GM18507 (cell line): ENCODE measurements around the gene C21orf58.
"Not testable (repeated sequence)": the region's sequence is repeated elsewhere in the genome, so short reads cannot be mapped to it uniquely, and the experiment has no call there.

Experiments used
- DNase-seq: peaks from one replicate; pipeline ENCODE4 v3.0.0; 2011; ENCODE audit warnings: low read depth; ENCODE audit not compliant: insufficient read length; ENCODE audit errors: extremely low spot score
- FAIRE-seq: peaks from 2 replicates; lab custom pipeline; 2011; peaks lifted over from hg19 to GRCh38; lab: Jason Lieb, UNC

The C21orf58 gene

DNA sequence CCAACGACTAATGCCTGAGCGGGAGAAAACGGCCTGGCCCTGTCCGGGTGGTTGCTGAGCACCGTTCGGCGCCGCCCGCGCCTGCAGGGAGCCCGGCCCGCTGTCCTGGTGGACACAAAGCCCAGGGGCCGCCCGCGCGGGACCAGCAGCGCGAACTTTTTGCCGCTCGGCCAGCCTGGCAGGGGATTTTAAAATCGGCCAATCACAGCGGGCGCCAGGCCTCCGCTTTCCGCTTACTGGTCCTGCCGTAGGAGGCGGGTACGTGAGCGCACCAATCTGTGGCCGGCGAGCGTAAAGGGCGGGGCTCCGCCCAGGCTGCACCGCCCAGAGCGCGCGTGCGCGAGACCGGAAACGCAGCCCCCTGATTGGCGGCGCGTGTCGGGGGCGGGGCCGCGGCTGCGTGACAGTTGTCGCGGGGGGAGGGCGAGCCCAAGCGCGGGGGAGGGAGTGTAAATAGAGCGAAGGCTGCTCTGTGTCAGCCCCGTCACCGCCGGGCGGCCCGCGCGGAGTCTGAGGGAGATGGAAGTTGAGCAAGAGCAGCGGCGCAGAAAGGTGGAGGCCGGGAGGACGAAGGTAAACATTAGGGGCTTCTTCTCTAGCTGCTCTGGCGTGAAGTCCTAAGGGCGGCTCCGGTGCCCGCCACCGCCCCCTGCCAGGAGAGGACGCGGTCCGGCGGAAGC, at the start of gene C21orf58, which contains the start of gene PCNT:
TSS of gene C21orf58 (minus strand) at position 161 of the 680 bp plus-strand sequence. CDS start 1,132 bp downstream, outside the sequence.
TSS of gene PCNT (plus strand) at position 447 of the 680 bp plus-strand sequence. CDS start at position 520, 73 bp downstream.
- DNase-seq: peak; percentile 92
- FAIRE-seq: peak; percentile 95

DNA sequence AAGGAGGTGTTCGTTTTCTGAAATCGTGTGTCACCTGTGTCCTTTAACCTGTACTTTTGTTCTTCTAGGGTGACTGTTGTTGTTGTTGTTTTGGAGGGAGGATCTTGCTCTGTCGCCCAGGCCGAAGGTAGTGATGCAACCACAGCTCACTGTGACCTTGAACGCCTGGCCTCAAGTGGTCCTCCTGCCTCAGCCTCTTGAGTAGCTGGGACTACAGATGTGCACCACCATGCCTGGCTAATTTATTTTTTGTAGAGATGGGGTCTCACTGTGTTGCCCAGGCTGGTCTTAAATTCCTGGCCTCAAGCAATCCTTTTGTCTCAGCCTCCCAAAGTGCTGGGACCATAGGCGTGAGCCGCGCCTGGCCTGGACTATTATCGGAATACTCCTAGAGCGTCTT, 49.3 kb upstream of the C21orf58 start:
- DNase-seq, FAIRE-seq: not testable (repeated sequence)

DNA sequence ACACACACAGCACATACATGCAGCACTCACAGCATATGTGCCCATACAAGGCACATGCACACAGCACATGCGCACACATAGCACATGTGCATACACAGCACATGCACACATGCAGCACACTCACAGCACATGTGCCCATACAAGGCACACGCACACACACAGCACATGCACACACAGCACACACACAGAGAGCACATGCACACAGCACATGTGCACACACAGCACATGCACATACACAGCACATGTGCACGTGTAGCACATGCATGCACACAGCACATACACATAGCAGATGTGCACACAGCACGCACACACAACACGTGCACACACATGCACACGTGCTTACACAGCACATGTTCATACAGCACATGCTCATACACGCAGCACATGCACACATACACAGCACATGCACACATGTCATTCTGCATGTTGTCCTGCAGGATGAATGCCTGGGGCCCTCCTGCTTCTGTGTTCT, 48.4 kb upstream of the C21orf58 start:
- FAIRE-seq (no peak), DNase-seq (no peak)

DNA sequence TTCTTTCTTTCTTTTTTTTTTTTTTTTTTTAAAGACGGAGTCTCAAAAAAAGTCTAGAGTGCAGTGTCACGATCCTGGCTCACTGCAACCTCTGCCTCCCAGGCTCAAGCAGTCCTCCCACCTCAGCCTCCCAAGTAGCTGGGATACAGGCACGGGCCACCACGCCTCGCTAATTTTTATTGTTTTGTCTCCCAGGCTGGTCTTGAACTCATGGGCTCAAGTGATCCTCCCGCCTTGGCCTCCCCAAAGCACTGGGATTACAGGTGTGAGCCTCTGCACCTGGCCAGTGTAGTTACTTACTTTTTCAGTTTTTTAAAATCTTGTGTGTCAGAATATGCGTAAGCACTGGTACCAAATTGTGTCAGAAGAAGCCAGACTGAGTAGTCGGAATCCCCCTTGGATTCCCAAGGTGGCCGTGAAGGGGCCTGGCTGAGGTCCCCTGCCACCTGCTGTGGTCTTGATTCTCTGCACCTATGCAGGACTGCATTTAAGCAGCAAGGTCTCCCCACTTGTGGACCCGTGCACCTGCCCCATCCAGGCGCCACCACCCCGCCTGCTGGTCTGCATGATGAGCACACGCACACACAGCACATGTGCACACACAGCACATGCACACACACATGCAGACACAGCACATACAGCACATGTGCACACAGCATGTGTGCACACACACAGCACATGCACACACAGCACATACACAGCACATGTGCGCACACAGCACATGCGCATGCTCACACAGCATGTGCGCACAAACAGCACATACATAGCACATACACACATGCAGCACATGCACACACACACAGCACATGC, 47.7 kb upstream of the C21orf58 start:
- DNase-seq (no peak), FAIRE-seq (peak; percentile 39)

DNA sequence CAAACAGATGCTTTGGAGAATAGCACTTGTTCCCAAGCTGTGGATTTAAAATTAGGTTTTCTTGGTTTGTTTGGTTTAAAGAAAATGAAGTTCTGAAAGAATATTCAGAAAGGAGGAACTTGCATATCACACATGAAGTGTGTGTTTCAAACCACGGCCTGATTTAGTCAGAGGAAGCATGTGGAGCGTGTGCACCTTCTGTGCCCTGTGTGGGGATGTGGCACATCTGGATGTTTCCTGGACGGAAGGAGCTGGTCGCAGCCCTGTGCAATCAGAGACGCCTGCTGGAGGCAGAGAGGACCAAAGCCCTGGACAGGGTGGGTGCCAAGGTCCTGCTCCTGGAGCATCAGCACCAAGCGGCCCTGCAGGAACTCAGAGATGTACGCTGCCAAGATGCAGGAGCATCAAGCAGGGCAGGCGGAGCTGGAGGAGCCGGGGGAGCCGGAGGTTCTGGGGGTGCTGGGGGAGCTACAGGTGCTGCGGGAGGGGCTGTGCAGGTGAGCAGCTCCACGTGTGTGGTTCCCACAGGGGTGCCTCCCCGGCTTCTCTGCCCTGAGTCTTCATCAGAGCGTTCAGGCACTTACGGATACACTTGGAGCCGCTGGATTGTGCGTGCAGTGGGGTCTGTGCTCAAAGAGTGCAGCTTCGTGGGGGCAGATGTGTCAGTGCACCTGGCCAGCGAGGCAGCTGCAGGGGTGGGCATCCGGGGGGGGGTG, 46.0 kb upstream of the C21orf58 start:
- FAIRE-seq (no peak), DNase-seq (no peak)

DNA sequence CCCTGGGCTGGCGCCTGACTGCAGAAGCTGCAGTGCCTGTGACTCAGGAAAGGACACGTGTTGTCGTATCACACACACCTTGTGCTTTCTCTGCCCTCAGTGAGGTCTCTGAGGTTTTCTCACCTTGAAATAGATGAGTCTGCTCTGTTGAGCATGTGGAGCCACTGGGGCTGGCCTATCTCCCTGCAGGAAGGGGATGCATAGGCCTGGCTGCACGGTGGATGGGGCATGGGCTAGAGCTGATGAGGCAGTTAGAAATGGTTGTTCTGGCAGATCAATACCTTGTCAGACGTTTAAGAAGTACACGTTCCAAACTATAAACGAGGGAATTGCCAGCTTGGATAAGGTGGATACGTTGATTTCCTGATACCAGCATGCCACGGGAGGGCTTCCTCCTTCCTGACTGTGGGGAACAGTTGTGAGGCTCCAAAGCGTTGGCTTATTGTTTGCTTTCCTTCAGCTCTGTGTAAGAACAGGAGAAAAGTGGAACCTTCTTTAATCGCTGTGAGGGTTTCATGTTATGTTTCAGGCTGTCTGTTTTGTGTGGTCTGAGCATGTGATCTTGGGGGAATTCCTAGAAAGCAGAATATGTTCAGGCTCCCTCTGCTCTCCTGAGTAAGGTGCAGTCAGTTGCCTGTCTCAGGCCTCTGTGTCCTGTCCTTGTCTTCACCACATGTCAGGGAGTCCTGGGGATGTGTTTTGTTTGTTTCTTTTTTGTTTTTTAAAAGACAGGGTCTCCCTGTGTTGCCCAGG, 45.0 kb upstream of the C21orf58 start:
- DNase-seq: peak; percentile 56
- peak; percentile 93 for FAIRE-seq

DNA sequence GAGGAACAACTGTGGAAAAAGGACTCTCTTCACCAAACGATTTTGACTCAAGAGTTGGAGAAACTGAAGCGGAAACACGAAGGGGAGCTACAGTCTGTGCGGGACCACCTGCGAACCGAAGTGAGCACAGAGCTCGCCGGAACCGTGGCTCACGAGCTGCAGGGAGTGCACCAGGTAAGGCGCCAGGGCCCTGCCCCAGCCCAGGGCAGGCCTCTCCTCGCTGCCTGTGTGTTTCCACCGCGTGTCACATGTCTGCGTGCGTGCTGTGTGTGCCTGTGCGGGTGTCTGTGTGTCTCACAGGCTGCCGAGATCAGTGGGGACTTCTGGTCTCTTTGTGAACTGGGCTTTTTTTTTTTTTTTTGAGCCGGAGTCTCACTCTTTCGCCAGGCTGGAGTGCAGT, 43.3 kb upstream of the C21orf58 start:
- DNase-seq (no peak), FAIRE-seq (no peak)

DNA sequence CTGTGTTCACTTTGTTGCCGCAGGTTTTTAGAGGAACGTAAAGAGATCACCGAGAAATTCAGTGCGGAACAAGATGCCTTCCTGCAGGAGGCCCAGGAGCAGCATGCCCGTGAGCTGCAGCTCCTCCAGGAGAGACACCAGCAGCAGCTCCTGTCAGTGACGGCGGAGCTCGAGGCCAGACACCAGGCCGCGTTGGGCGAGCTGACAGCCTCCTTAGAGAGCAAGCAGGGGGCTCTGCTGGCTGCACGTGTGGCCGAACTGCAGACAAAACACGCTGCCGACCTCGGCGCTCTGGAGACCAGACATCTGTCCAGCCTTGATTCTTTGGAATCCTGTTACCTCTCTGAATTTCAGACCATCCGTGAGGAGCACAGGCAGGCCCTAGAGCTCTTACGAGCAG, 42.9 kb upstream of the C21orf58 start:
- DNase-seq: no peak
- FAIRE-seq: no peak

DNA sequence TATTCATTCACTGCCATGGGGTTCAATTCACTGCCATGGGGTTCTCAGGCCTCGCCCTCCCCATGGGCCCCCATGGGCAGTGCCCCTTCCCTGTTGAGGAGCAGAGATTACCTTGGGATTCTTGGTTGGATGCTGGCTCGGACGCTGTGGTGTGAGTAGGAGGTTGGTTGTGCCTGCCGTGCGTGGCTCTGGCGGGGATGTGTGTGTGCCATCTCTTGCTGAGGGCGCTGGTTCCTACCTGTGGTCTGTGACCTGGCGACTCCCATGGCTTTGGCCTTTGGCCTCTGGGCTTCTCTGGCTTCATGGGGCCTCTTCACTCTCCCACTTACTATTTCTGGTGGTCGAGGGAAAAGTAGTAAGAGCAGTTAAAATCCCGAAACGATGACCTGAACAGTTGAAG, 42.4 kb upstream of the C21orf58 start:
- no peak for FAIRE-seq

DNA sequence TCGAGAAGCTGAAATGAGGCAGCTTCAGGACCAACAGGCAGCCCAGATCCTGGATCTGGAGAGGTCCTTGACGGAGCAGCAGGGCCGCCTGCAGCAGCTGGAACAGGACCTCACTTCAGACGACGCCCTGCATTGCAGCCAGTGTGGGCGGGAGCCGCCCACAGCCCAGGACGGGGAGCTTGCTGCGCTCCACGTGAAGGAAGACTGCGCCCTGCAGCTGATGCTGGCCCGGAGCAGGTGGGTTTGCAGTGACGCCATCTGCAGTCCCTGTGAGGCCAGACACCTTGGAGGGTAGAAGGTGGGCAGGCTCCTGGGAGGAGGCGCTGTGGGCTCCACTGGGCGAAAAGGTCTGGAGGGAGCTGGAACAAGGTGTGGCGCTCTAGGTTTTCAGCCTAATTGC, 40.0 kb upstream of the C21orf58 start:
- DNase-seq: no peak
- FAIRE-seq: no peak

More for the DNA sequence above, 42.4 kb upstream of the C21orf58 start:
- DNase-seq: no peak

DNA sequence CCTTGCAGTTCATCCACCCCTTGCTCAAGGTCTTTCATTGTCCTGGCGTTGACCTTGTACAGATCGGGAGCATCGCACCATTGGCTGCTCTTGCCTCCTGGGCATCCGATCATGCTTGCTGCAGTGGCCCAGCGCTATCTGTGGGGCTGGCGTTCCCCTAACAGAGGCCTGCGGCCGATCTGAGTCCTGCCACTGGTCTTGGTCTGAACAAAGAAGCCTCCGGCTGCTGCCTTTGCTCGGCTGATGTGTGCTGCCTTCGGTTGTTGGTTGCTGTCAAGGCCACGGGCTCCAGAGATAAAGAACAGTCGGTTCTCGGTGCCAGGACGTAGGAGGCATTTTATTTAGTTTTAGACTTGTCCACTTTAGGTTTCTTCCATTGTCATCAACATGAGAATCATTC, 39.3 kb upstream of the C21orf58 start:
- DNase-seq (no peak), FAIRE-seq (no peak)

DNA sequence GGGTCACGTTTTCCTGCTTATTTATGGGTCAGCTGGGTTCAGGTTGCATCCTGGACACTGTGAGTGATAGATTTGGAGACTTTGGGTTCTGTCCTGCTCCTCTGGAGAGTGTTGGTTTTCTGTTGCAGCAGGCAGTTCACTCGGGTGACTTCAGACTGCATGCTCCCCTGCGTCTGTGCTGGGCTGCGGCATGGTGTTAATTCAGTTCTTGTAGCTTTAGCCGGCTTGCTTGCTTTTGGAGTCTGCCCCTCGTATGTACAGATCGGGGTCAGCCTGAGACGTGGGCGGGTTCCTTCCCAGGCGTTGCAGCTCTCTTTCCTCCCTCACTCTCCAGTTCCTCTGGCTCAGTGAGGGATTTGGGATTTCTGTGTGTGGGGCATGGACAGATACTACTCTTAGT, 38.3 kb upstream of the C21orf58 start:
- FAIRE-seq: no peak
- DNase-seq: no peak

DNA sequence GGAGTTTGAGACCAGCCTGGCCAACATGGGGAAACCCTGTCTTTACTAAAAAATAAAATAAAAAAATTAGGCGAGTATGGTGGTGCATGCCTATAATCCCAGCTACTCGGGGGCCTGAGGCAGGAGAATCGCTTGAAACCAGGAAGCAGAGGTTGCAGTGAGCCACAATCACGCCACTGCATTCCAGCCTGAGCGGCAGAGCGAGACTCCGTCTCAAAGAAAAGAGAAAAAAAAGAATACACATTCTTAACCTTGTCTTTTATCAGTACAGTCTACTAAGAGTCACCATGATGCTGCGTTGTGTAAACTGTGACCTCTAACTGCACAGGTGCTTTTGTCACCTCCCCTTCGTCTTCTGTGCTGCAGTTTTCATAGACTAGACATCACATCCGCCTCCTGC, 37.5 kb upstream of the C21orf58 start:
- DNase-seq: no peak
- no peak for FAIRE-seq

DNA sequence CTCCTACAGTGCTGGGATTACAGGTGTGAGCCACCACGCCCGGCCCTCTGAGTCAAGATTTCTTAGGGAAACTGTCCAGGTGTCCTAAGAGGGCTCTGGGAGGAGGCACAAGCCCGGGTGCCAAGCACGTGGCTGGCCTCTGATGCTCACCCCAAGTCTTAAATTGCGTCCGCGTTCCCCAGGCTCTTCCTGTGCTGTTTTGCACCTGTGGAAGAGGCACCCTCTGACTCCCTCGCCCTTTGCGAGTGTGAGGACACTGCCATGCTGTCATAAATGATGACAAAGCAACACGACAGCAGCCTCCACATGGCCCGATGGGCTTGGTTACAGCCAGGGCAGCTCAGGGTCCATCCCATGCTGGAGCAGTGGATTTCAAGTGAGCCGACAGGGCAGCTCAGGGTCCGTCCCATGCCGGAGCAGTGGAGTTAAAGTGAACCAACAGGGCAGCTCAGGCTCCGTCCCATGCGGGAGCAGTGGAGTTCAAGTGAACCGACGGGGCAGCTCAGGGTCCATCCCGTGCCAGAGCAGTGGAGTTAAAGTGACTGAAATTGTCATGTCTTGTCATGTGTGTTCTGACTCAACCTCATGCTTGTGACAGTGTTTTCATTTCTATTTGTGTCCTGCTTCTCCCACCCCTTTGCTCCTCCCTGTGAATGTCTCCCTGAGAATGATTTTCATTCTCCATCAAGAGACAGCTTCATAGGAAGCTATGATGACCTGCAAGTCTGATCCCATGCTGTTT, 34.2 kb upstream of the C21orf58 start:
- peak; percentile 21 for FAIRE-seq
- no peak for DNase-seq

DNA sequence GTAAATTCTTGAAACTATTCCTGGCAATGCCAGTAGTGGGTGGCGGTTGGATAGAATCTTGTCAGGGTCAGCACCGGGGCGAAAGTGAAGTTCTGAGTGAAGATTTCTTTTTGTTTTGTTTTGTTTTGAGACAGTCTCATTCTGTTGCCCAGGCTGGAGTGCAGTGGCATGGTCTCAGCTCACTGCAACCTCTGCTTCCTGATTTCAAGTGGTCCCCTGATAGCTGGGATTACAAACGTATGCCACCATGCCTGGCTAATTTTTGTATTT, 33.6 kb upstream of the C21orf58 start:
- DNase-seq: no peak
- peak; percentile 79 for FAIRE-seq

DNA sequence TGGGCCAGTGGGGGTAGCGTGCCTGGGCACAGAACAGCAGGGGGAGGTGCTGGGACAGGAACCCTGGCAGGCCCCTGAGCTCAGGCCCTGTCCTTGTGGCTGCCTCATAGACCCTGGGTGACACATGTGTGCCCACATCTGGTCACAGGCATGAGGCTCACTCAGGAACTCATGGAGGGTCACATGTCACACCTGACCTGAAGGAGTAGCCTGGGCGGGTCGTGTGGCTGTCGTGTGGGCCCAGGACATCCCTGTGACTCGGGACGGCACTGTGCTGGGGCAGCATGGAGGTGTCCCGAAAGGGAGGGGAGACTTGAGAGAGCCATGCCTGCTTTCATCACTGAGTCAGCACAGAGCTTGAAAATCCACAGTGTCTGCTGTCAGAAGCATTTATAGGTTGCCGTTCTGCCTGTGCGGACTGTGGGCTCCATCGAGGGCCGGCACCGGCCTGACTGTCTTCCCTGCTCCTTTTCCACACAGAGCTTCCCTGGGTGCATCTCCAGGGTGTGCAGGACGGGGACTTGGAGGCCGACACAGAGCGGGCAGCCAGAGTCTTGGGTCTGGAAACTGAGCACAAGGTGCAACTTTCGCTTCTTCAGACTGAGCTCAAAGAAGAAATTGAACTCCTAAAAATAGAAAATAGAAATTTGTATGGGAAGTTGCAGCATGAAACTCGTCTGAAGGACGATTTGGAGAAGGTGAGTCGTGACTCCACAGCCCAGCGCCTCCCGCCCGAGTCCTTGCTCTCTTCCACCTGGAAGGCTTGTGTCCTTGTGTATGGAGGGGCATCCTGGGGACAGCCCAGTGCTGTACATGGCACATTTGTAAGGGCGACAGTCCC, 33.0 kb upstream of the C21orf58 start:
- FAIRE-seq (no peak), DNase-seq (no peak)

DNA sequence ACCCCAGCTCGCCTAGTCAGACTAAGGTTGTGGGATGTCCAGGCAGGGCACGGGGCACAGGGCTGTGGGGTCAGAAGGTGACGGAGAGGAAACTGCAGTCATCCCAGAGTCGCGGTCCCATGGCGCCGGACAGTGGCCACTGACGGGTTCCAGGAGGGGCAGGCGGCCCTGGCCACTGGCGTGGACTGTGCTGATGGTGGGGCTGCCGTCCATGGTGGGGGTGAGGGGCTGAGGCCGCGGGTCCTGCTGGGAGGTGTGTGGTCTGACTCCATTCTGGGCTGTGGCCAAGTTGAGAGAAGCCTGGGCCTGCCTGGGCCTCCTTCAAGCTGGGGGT, 32.3 kb upstream of the C21orf58 start:
- no peak for FAIRE-seq

More for the DNA sequence above, 32.3 kb upstream of the C21orf58 start:
- no peak for DNase-seq
